ENCODE results near the gene IQGAP2. TPM values are rescaled to one million over a fixed set of nuclear protein-coding genes. Genes with fewer than 3 reads are reported as not detected.

The IQGAP2 gene
- total and polyA plus RNA-seq, 9 of the 15 experiments (the other 6 are each of a cell fraction or from before 2014, with no cell fraction given): 8.7 to 23.2 (median 17.4) TPM

GRCh38 chr5:76406014-76406413, 2.9 kb downstream of the IQGAP2 start:
- no peak for DNase-seq (ENCODE audit: extremely low read depth in 1 of 4, low spot score in 3 of 4)
- Histone ChIP-seq H3K79me2 (ENCODE audit: control insufficient read depth, insufficient read depth, low read length) (peaks cover 19% of the 10 kb centered on the region; the same call in 2 of the 3 replicates), H2AFZ (ENCODE audit: low read depth, low read length) (no peak overlapping the region), H3K27ac (ENCODE audit: extremely low read depth, low read depth, low read length) (no peak overlapping the region), H3K36me3 (ENCODE audit: control insufficient read depth, insufficient read depth, low read length) (no peaks in the 10 kb centered on the region), H3K4me1 (replicated peaks in 1 of 2; ENCODE audit: control insufficient read depth in 2 of 2, insufficient read depth in 2 of 2, low read length in 2 of 2) (peaks cover 25 to 31% of the 10 kb centered on the region in 2 experiments), H3K9ac (ENCODE audit: insufficient read depth in 1 of 2, low read depth in 2 of 2, low read length in 2 of 2) (no peak overlapping the region), H3K9me1 (ENCODE audit: control insufficient read depth, insufficient read depth, low read length) (no peaks in the 10 kb centered on the region), H3K27me3 (ENCODE audit: control insufficient read depth in 2 of 2, insufficient read depth in 2 of 2, low read length in 2 of 2) (no peaks in the 10 kb centered on the region; a peak in 1 of 5 replicates), H3K4me2 (ENCODE audit: insufficient read depth, low read length) (no peak overlapping the region), H3K4me3 (no peak overlapping the region), H4K20me1 (replicated peaks; ENCODE audit: control insufficient read depth, insufficient read depth, low read length) (peaks cover 6% of the 10 kb centered on the region; the same call in 1 of the 2 replicates), H3K9me3 (replicated peaks; ENCODE audit: control insufficient read depth, insufficient read depth, low read depth, low read length) (no peaks in the 10 kb centered on the region)
- intact Hi-C loops (cut with micrococcal nuclease): no loop called here
- ChIA-PET POLR2A (interaction anchor here (1.2 kb wide), 1 partner anchor 13 kb away, joined by 3 read pairs; no protein-coding TSS in a partner anchor), CTCF (ENCODE audit: low intra/inter-chr PET ratio) (no interaction called here)
- no peak for ATAC-seq
- BruUV-seq (replicated peaks): no TSS peak
- in situ Hi-C loops (cut with MboI): loop anchor here (5.0 kb wide), 1 partner anchor 136 kb away; no protein-coding TSS in a partner anchor
- peak; percentile 35 for FAIRE-seq
- 43% methylated on average over 1 of the region's 1 CpG for WGBS (ENCODE audit: insufficient coverage, low coverage, missing lambda C conversion rate)
- TF ChIP-seq SAFB2 (IDR thresholded peaks at IDR 0.05; ENCODE audit: borderline replicate concordance, low read depth, low read length, severe bottlenecking) (no peak), COPS2 (conservative IDR thresholded peaks at IDR 0.05) (no peak), CREB1 (IDR thresholded peaks at IDR 0.05) (no peak), CREB1 (CRISPR knock-in tag; IDR thresholded peaks at IDR 0.05) (no peak), RBM22 (IDR thresholded peaks at IDR 0.05; ENCODE audit: low read depth, low read length, poor library complexity, severe bottlenecking) (no peak), STAT6 (CRISPR knock-in tag; IDR thresholded peaks at IDR 0.05) (no peak), SNAPC5 (CRISPR knock-in tag; IDR thresholded peaks at IDR 0.05) (no peak), NR2C1 (IDR thresholded peaks at IDR 0.05) (no peak), NR2C1 (tag; IDR thresholded peaks at IDR 0.05) (no peak), HNRNPL (IDR thresholded peaks at IDR 0.05; ENCODE audit: low read depth, low read length) (no peak), HSF4 (CRISPR knock-in tag; IDR thresholded peaks at IDR 0.05; ENCODE audit: borderline replicate concordance) (no peak), STAG1 (CRISPR knock-in tag; IDR thresholded peaks at IDR 0.05; ENCODE audit: borderline replicate concordance) (no peak), NR0B1 (IDR thresholded peaks at IDR 0.05; ENCODE audit: partially characterized antibody) (no peak), CBX3 (IDR thresholded peaks at IDR 0.05; ENCODE audit: borderline replicate concordance in 1 of 2, low read length in 2 of 2) (no peak), NBN (IDR thresholded peaks at IDR 0.05; ENCODE audit: low read depth) (no peak)
